GM19099 (cell line): ENCODE measurements around the gene MYL3.

ENCODE experiments used
- POLR2A ChIP-seq: IDR thresholded peaks from 3 replicates; pipeline ENCODE4 v1.6.1; 2011; ENCODE audit warnings: low read depth; ENCODE audit not compliant: insufficient read length; ENCODE audit errors: extremely low read depth

Gene MYL3

GRCh38 chr3:46863261-46863782 is at the start of gene MYL3:
Gene MYL3, minus strand, starts transcription at chr3:46863444. Its CDS starts 54 bp downstream, at chr3:46863390.
- TF ChIP-seq POLR2A = no peak

GRCh38 chr3:46912986-46913385 is 49.7 kb upstream of the MYL3 start:
- no peak for TF ChIP-seq POLR2A

GRCh38 chr3:46910166-46910760 is 47.0 kb upstream of the MYL3 start:
- TF ChIP-seq POLR2A = no peak

GRCh38 chr3:46909535-46910161 is 46.4 kb upstream of the MYL3 start:
- TF ChIP-seq POLR2A = no peak

GRCh38 chr3:46908986-46909534 is 45.8 kb upstream of the MYL3 start:
- no peak for TF ChIP-seq POLR2A

GRCh38 chr3:46908294-46908985 is 45.2 kb upstream of the MYL3 start:
- TF ChIP-seq POLR2A = no peak

- TF ChIP-seq POLR2A = no peak
Measured at GRCh38 chr3:46907960-46908293, 44.7 kb upstream of the MYL3 start.

- TF ChIP-seq POLR2A = no peak
Measured at GRCh38 chr3:46907271-46907670, 44.0 kb upstream of the MYL3 start.

- TF ChIP-seq POLR2A = no peak
Measured at GRCh38 chr3:46906471-46907058, 43.3 kb upstream of the MYL3 start.

- TF ChIP-seq POLR2A = no peak
Measured at GRCh38 chr3:46905661-46906451, 42.6 kb upstream of the MYL3 start.

- no peak for TF ChIP-seq POLR2A
Measured at GRCh38 chr3:46905213-46905560, 41.9 kb upstream of the MYL3 start.

- no peak for TF ChIP-seq POLR2A
Measured at GRCh38 chr3:46904303-46905212, 41.3 kb upstream of the MYL3 start.

GRCh38 chr3:46903341-46904302 is 40.4 kb upstream of the MYL3 start:
- TF ChIP-seq POLR2A = no peak

GRCh38 chr3:46902188-46902631 is 39.0 kb upstream of the MYL3 start:
- no peak for TF ChIP-seq POLR2A
